GM18505 (cell line): ENCODE measurements around the gene TMEM50B.
"Not testable (repeated sequence)": the region's sequence is repeated elsewhere in the genome, so short reads cannot be mapped to it uniquely, and the experiment has no call there.

Experiments
- ATAC-seq: cut with Tn5 transposase; IDR thresholded peaks from one replicate; pipeline ENCODE4 v1.9.1; 2021; ENCODE audit not compliant: unreplicated experiment
- POLR2A ChIP-seq: IDR thresholded peaks from 4 replicates; pipeline ENCODE4 v1.6.1; 2011; ENCODE audit warnings: borderline replicate concordance; ENCODE audit not compliant: insufficient read depth, insufficient read length; ENCODE audit errors: extremely low read depth

TMEM50B gene

GRCh38 chr21:33479679-33480480 is at the start of gene TMEM50B:
Gene TMEM50B (minus strand): TSS chr21:33479974. CDS start chr21:33468885, 11,089 bp downstream.
- ATAC-seq: peak; percentile 87
- peak; percentile 88 for TF ChIP-seq POLR2A

- ATAC-seq: no peak
- TF ChIP-seq POLR2A: no peak
These were observed 43.2 kb upstream of the TMEM50B start for GRCh38 chr21:33522953-33523349.

GRCh38 chr21:33522297-33522952 is 42.7 kb upstream of the TMEM50B start:
- ATAC-seq: no peak
- no peak for TF ChIP-seq POLR2A

- ATAC-seq: no peak
- no peak for TF ChIP-seq POLR2A
These were observed 39.1 kb upstream of the TMEM50B start for GRCh38 chr21:33518899-33519298.

GRCh38 chr21:33514229-33514628 is 34.5 kb upstream of the TMEM50B start:
- ATAC-seq: no peak
- TF ChIP-seq POLR2A: no peak

GRCh38 chr21:33512481-33512880 is 32.7 kb upstream of the TMEM50B start:
- no peak for TF ChIP-seq POLR2A
- no peak for ATAC-seq

- no peak for TF ChIP-seq POLR2A
These were observed 31.9 kb upstream of the TMEM50B start for GRCh38 chr21:33511639-33512038.

GRCh38 chr21:33510826-33511225 is 31.1 kb upstream of the TMEM50B start:
- TF ChIP-seq POLR2A: no peak

More at GRCh38 chr21:33511639-33512038, 31.9 kb upstream of the TMEM50B start:
- no peak for ATAC-seq

GRCh38 chr21:33507003-33507402 is 27.2 kb upstream of the TMEM50B start:
- ATAC-seq: not testable (repeated sequence)

More at GRCh38 chr21:33510826-33511225, 31.1 kb upstream of the TMEM50B start:
- no peak for ATAC-seq

- no peak for ATAC-seq
- TF ChIP-seq POLR2A: no peak
These were observed 26.1 kb upstream of the TMEM50B start for GRCh38 chr21:33505833-33506232.

- no peak for TF ChIP-seq POLR2A
- no peak for ATAC-seq
These were observed 16.6 kb upstream of the TMEM50B start for GRCh38 chr21:33496345-33496744.

GRCh38 chr21:33495743-33496142 is 16.0 kb upstream of the TMEM50B start:
- TF ChIP-seq POLR2A: no peak
- no peak for ATAC-seq

GRCh38 chr21:33493756-33494155 is 14.0 kb upstream of the TMEM50B start:
- ATAC-seq: no peak
- no peak for TF ChIP-seq POLR2A

- no peak for TF ChIP-seq POLR2A
- ATAC-seq: no peak
These were observed 12.8 kb upstream of the TMEM50B start for GRCh38 chr21:33492571-33492970.

- TF ChIP-seq POLR2A: peak; percentile 46
- ATAC-seq: peak; percentile 95
These were observed 11.8 kb upstream of the TMEM50B start, which contains the start of gene DNAJC28 for GRCh38 chr21:33491373-33492102. Gene DNAJC28 (minus strand): TSS chr21:33491716. CDS start chr21:33489393, 2,323 bp downstream.
